Epithelial cell of prostate (primary cell): ENCODE measurements around the gene DLG4.
A peak's percentile ranks its signal among the peaks of the same experiment; 100 is the strongest.

ENCODE experiments used
- DNase-seq: peaks from one replicate; pipeline ENCODE4 v3.0.0-alpha.2; 2011; ENCODE audit warnings: low read depth, low spot score
- H3K27ac ChIP-seq: fragments of 450-650 bp; 2 replicates; pipeline ENCODE4 v1.5.1; 2017; ENCODE audit warnings: mild to moderate bottlenecking

The DLG4 gene

DNA sequence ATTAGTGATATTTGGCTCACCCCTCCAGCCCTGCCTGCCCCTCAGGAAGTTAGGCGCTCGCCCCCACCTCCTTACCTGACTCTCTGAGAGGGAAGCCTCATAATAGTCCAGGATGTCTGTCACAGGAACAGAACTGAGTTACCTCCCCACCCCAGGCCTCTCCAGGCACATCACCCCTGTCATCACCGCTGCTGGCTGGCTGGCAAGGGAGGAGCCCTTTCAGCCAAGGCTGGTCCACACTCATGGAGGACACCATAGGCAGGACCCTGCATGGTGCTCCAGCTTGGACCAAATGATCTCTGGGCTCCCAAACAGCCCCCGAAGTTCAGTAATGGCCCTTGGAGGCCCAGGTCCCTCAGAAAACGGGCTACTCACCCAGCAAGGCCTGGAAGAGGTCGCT lies 1.5 kb downstream of the DLG4 start:
- H3K27ac ChIP-seq: no peak overlapping the region
- DNase-seq: no peak

DNA sequence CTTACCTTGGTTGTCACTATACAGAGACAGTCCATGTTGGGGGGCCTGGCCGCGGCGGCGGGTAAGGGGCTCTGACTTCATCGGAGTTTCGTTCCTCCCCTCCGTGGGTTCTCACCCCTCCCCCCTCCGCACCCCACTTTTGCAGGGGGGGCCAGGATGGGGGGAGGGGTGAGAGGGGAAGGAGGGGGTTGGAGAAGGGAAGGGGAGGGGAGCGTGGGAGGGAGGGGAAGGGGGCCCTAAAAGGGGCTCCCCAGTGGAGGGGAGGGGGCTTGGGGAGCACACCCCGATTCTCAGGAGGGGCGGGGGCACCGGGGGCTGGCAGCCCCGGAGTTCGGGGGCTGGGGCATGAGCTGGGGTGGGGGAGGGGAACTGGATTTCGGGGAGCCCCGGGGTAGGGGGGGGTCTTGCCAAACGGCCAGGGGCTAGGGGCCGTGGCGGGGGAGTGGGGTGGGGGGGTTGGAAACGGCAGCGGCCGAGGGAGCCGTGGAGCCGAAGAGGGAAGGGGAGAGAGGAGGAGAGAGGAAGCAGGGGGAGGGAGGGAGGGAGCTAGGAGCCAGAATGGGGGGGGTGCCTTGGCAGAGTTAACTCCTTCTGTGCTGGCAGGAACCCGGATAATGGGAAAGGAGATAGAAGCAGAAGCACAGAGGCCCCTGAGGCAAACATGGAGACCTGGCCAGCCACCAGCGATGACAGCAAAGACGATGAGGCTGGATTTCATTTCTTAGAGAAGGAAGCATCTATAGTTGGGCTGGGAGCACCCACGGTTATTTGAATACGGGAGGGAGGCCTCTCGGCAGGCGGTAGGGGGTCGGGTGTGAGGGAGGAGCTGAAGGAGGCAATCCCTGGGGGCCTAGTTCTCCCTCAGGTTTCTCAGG lies 2.3 kb downstream of the DLG4 start:
- no peak for DNase-seq
- H3K27ac ChIP-seq: no peak overlapping the region

DNA sequence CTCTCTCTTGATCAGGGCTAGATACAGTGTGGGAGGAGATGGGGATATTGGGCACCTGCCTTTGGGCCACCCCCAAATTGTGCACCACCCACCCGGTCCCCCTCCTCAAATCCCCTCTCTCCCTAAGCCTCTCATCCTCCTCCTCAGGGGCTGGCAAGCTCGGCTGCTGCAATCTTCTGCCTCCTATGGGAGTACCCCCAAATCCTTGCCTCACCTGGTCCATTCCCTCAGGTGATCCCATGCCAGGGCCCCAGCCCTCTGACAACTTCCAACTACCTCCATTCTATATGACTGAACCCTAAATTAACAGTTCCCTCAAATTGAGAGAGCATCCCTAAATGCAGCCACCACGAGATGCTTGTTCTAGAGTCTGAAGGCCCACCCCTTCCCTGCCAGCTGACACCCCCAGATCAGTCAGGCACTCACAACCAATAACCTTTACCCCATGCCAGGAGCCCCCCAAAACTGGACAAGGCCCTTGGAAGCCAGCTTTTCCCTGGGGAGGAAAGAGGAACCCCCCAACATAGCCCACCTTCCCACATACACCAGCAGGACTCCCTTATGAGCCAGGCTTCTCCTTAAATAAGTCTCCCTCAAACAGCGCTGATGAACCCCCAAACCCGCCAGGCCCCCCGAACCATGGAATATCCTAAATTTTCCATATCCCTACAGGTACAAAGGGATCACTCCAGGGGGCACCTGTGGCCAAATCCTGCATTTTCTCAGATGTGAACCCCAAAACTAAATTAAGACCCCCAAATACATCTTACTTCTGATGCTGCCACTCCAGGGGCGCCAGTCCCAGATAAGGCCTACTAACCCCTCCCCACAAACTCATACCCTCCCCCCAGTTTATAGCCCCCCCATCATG lies 3.2 kb downstream of the DLG4 start:
- no peak for DNase-seq
- no peak overlapping the region for H3K27ac ChIP-seq

DNA sequence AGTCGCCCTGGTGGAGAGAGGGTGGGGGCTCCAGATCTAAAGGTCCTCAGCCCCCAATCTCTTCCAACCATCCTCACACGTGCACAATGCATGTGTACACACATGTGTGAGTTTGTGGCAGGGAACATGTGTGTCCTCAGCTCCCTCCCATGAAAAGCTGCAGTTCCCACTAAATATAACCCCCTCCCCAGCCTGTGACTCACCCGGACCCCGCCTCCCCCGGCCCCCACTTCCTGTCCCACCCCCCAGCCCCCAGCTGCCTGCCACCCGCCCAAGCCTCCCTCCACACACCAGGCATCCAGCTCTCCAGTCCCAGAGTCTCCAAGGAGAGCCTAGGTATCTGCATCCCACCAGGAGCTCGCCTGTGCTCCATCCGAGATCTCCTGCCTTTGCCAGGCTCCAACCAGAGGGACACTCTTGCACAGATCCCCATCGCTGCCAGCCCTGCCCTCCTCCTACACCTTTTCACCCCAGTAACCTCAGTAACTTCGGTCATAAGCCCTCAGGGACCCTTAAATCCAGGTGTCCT lies 3.9 kb downstream of the DLG4 start:
- H3K27ac ChIP-seq: no peak overlapping the region
- no peak for DNase-seq

DNA sequence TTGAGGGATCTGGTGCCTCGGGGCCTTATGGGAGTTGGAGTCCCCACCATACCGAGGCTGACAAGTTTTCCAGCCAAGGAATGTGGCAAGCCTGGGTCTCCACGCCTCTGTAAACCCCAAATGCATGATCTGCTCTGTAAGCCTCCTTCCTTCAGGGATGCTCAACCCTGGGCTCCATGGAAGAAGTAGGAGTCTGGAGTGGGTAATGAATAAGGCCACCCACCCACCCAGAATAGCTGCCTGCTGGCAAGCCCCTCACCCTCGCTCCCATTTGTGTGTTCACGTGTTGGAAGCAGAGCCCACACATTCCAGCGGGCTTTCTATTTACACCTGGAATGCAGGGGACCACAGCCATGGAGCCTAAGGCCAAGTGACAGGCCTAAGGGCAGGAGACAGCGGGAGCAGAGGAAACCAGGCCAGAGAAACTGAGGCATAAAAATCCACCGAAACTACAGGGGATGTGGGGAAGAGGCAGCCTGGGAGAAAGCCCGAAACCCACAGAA lies 4.4 kb downstream of the DLG4 start:
- no peak overlapping the region for H3K27ac ChIP-seq
- DNase-seq: no peak

DNA sequence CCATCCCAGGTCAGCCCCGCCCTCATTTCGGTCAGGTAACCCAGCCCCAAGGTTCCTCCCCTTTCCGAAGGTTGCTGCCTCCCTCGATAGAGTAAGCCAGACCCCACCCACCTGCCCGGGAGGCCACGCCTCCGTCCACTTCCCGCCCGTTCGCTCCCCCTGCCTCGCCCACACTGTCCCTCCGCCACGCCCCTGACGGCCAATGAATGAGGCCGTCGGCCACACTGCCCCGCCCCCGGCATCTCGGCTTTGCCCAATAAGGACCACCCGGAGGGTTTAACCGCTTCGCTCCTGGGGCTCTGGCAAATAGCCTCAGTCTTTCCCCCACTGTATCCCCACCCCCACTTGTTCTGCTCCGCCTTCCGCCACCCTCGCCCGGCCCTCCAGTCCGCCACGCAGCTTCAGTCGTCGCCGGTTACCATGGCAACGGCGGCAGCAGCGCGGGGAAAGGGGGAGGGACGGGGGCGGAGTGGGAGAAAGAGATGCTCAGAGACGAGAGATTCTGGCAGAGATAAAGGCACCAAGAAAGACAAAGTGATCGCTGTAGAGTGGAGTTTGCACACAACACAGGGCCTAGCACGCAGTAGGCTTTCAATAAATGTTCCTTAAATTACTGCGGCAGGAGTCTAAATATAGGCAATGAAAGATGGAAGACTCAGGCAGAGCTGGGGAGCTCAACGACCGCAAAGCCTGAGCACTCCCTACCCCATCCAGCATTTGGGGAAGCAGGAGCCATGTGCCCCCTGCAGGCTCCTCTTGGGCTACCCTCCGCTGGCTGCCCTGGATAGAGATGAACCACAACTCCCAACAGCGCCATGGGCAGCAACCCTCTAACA lies 5.1 kb downstream of the DLG4 start:
- DNase-seq: peak; percentile 64
- H3K27ac ChIP-seq: no peak overlapping the region

DNA sequence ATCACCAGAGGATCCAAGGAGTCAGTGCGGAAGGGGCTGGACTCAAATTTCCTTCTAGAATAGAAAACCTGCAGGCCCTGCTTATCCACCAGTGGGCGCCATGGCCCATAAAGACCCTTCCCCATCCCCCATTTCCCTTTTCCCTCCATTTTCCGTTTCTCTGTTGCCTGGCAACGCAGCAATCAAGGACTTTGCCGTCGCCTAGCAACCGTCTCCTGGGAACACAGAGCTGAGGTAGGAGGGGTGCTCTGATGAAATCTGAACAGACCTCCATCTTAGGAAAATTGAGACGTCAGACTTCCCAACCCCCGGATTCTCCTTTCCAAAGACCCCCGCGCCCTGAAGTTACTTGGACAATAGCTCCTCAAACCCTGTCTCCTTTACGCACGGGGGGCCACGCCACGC lies 5.7 kb downstream of the DLG4 start:
- no peak for DNase-seq
- no peak overlapping the region for H3K27ac ChIP-seq

DNA sequence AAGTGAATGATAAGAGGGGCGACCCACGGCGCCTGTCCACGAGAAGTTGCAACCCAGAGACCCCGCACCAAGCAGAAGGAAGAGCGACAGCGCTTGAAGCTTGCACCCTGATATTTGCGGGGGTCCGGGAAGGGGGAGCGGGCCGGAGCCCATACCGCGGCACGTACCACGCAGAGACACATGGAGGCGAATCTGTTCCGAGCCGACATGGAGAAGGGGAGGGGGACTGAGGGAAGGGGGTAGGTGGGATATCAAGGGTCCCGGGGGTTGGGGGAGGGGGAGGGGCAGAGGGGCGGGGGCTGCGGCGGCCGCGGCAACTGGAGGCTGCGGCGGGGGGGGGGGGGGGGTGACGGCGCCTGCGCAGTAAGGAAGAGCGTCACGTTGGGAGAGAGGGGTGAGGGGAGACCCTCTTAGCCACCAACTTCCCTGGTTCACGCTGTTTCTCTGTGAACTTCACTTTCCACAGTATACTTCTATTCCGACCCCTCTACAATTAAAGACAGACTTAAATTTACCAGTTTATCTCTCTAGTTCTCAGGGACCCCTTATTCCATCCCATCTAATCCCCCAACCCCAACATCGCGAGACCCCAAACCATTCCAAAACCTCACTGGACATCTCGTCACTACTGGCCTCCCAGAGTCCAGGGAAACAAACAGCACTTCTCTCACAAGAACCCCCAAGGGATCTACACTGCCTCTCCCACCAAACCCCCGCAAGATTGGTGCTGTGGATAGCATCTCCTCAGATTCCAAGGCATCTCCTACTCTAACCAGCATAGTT lies 8.0 kb downstream of the DLG4 start:
- DNase-seq: no peak
- H3K27ac ChIP-seq: no peak overlapping the region

DNA sequence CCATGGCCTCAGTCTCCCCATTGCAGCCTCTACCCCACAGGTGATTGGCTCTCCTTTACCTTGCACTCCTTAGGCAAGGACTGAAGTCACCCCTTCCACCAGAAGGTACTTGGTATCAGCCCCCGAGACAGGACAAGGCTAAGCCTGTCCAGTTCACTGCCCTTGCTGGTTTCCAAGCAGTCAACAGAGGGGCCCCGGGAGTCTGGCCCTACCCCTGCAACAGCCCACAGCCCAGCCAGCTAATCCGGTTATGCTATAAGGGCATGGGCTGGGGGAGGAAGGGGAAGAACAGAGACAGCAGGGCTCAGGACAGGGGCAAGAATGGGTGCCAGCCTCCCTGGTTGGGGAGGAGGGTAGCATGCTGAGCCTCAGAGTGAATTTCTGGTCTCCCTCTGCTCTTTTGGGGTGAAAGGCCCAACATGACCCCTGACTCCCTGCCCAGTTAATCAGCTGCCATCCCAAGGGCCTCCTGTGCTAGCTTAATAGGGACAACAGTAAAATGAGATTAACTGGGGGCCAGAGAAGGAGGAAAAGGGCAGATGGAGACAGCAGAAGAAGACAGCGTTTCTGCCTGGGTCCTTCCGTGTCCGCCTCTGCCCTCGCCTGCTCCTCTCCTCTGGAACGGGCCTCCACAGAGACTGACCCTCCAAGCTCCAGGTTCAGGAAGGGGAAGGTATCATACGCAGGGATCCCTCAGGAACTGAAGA lies 10.7 kb downstream of the DLG4 start:
- H3K27ac ChIP-seq: no peak overlapping the region
- no peak for DNase-seq

DNA sequence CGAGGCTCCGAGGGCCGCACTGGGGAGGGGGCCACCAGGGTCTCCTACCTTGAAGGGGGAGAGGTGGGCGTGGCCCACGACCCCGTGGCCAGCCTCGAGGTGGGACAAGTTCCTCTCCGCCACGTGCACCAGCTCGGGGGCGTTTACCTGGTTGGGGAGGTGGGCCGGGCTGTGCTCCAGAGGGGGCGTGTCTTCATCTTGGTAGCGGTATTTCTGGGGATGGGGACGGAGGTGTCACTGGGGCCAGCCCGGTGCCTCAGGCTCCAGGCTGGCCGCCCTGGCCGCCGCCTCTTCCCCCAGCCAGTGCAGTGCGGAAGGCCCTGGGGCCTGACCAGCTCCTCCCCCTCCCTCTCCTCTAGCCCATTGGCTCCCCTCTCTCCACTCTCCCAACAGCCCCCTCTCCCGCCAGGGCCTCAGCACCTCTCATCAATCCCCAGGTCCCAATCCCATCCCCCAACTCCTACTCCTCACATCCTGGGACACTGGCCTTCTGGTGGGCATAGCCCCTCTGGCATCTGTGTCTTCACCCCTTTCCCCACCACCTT lies 11.5 kb downstream of the DLG4 start:
- no peak for DNase-seq
- no peak overlapping the region for H3K27ac ChIP-seq

DNA sequence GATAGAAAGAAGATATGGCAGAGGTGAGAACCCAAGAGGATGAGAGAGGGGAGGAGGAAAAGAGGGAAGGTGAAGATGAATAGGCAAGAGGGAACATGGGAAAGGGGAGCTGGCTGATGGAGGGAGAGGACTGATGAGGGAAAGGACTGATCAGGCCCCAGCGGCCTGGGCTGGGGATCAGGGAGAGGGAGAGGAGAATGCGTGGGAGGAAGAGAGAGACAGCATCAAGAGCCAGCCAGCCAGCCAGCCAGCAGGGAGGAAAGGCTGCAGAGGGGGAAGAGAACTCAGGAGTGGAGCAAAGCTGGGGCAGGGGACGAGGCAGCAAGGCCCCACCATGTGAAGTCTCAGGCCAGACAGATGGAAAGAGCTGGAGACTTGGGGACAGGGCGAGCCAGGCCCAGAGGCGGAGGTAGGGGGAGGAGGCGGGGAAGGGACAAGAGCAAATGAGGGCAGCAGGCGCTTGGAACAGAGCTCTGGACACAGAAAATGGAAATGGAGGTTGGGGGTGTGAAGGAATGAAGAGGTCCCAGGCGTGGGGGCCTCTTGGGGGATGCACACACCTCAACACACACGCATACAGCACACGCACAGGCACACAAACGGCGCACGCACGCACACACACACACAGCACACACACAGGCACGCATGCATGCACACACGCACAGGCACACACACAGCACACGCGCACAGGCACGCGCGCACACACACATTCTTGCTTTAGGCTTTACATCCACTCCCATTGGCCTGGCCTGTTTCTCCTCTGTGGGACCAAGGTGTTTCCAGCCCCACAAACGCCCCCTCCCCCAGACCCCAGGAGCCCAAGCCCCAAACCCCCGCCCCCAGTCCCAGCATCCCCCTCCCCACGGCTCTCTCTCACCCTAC lies 12.3 kb downstream of the DLG4 start:
- no peak for DNase-seq
- H3K27ac ChIP-seq: no peak overlapping the region

DNA sequence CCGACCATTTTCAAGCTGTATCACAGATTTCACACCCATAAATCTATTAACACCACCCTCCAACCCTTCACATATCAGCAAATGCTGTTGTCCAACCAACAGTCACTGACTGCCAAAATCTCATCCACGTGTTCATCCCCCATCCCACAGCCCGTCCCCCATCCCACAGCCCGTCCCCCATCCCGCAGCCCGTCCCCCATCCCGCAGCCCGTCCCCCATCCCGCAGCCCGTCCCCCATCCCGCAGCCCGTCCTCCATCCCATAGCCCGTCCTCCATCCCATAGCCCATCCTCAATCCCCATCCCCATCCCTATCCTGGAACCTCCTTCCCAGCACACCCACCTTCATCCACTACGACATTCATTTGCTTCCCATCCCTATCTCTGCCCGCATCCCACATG lies 14.1 kb downstream of the DLG4 start:
- DNase-seq: no peak
- no peak overlapping the region for H3K27ac ChIP-seq

DNA sequence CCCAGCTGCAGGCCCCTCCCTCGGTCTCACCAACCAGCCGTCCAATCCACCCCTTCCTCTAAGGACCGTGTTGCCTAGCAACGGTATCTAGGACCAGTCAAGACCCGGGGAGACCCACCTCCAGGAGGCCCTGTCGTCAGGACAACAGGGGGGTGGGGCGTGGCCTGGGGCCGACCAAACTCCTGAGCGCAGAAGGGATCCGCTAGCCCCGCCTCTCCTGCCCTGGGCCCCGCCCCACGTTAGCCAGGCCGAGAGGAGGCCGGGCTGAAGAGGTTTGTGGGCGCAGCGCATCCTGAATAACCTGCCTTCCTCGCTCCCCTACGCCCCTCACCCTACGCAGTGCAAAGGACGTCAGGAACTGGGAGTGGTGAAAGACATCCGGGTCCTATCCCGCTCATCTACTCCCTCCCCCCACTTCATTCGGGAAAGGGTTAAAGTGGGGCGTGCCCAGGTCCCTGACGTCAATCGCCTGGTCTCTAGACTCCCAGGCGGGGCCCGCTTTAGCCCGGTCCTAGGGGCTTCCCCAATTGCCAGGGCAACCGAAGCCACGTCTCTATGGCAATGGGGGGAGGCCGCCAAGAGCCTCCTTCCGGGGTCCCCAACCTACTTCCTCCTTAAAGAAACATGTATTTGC lies 14.7 kb downstream of the DLG4 start:
- no peak overlapping the region for H3K27ac ChIP-seq
- DNase-seq: no peak

DNA sequence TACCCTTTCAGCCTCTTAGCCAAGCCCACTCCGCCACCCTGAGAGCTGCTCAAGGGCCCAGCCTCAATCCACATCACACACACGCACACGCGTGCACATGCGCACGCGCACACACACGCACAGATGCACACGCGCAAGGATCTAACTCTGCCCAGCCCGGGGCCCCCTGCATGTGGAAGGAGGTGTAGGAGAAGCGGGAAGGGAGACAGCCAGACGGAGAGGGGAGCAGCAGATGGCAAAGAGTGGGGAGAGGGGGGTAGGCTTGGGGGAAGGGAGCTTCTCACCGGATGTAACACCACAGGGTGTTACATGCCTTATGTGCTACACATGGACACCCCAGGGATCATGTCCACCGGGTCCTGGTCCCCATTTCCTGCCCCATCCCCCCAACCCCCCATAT lies 15.3 kb downstream of the DLG4 start:
- H3K27ac ChIP-seq: no peak overlapping the region
- DNase-seq: no peak

DNA sequence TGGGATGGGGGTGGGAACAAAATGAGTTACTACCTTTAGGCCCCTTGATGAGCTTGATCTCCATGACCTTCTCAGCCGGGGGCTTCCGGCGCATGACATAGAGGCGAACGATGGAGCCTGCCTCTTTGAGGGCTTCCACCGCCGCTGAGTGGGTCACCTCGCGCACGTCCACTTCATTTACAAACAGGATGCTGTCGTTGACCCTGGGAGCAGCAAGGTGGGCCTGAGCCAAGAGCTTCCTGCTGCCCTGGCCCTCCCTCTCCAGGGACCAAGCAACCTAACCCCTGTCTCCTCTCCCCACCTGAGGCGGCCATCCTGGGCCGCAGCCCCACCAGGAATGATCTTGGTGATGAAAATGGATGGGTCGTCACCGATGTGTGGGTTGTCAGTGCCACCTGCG lies 16.2 kb downstream of the DLG4 start:
- H3K27ac ChIP-seq: no peak overlapping the region
- DNase-seq: no peak

DNA sequence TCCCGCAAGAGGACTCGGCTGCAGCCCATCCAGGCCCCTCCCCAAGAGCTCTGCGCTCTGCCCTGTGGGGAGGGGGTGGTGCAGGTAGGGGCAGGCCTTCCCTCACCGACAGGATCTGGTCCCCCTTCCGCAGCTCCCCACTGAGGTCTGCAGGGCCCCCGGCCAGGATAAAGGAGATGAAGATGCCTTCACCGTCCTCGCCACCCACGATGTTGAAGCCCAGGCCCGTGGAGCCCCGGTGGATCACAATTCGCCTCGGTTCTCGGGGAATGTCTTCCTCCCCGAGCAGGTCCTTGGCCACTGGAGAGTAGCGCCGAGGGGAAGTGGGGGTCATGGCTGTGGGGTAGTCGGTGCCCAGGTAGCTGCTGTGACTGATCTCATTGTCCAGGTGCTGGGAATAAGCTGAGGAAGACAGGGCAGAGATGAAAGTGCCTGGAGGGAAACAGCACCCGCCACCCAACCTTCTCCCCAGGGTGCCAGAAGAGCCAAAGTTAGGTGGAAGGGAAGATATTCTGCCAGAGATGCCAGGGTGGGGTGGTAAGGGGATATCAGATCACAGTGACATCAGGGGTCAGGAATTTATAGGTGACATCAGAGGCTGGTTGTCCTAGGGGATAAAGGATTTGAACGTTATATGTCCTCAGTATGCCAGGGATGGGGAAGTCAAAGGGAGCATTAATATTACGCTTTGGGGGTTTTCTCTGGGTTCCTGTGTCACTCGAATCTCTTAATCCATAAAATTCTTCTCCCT lies 22.8 kb downstream of the DLG4 start:
- DNase-seq: no peak
- H3K27ac ChIP-seq: no peak overlapping the region
